NCI-H345 treated with DMSO at 0.1 percent for 48 hours (cell line): ENCODE data around the gene ADARB2.

Experiments used
- DNase-seq: peaks from one replicate; lab custom pipeline; 2025; ENCODE audit not compliant: unreplicated experiment; lab: John Stamatoyannopoulos, UW

ADARB2 gene

GRCh38 chr10:1687190-1687589 is 50.1 kb downstream of the ADARB2 start:
- DNase-seq = no peak

GRCh38 chr10:1686491-1686749 is 50.9 kb downstream of the ADARB2 start:
- no peak for DNase-seq

- no peak for DNase-seq
Observed at GRCh38 chr10:1685699-1686490, 51.4 kb downstream of the ADARB2 start.

GRCh38 chr10:1684991-1685390 is 52.3 kb downstream of the ADARB2 start:
- DNase-seq = no peak

- no peak for DNase-seq
Observed at GRCh38 chr10:1683649-1684048, 53.7 kb downstream of the ADARB2 start.

GRCh38 chr10:1679821-1680650 is 57.3 kb downstream of the ADARB2 start:
- no peak for DNase-seq

- DNase-seq = no peak
Observed at GRCh38 chr10:1678084-1678483, 59.2 kb downstream of the ADARB2 start.

- DNase-seq = no peak
Observed at GRCh38 chr10:1677307-1677939, 59.9 kb downstream of the ADARB2 start.

GRCh38 chr10:1674501-1674900 is 62.8 kb downstream of the ADARB2 start:
- no peak for DNase-seq

GRCh38 chr10:1673568-1674345 is 63.6 kb downstream of the ADARB2 start:
- no peak for DNase-seq

- DNase-seq = no peak
Observed at GRCh38 chr10:1672001-1672781, 65.1 kb downstream of the ADARB2 start.

GRCh38 chr10:1671366-1672000 is 65.8 kb downstream of the ADARB2 start:
- no peak for DNase-seq

- DNase-seq = no peak
Observed at GRCh38 chr10:1670541-1671365, 66.6 kb downstream of the ADARB2 start.

GRCh38 chr10:1669433-1669832 is 67.9 kb downstream of the ADARB2 start:
- no peak for DNase-seq

- DNase-seq = no peak
Observed at GRCh38 chr10:1668399-1668798, 68.9 kb downstream of the ADARB2 start.

GRCh38 chr10:1667392-1667791 is 69.9 kb downstream of the ADARB2 start:
- DNase-seq = no peak

GRCh38 chr10:1666147-1666546 is 71.2 kb downstream of the ADARB2 start:
- DNase-seq = no peak

GRCh38 chr10:1665681-1666080 is 71.6 kb downstream of the ADARB2 start:
- DNase-seq = no peak

- DNase-seq = no peak
Observed at GRCh38 chr10:1665021-1665661, 72.2 kb downstream of the ADARB2 start.
